Measurements from ENCODE around the gene COL23A1. TPM values are rescaled to one million over a fixed set of nuclear protein-coding genes. Genes with fewer than 3 reads are reported as not detected.

COL23A1 gene
- total and polyA plus RNA-seq, 5 donors from 2014 or later: not detected

DNA sequence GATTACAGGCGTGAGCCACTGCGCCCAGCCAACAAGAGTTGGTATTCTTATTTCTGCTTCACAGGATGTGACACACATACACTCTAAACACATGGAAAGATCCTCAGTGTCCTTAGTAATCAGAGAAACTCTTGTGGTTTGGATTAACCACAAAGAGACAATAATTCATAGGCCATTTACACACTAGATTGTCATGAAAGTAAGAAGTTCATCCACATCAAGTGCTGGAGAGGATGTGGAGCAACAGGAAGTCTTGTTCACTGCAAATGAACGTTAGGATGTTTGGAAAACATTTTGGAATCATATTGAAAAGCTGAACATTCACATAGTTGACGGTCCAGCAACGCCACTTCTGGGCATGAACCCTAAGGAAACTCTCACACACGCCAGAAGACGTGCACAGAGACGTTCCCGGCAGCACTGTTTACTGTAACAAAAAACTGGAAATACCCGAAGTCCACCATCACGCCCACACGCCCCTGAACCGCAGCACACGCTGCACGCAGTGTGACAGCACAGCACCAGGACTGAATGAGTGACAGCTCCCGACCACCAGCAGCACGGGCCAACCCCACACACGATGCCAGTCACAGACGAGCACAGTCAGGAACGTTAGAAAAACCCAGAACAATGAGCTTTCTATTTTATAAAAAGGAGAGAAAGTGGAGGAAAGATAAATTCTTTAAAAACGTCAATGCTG is 87.6 kb downstream of the COL23A1 start:
- ATAC-seq (ENCODE audit: low read depth in 2 of 2): no peak
- H3K9me3 ChIP-seq (ENCODE audit: control insufficient read depth in 2 of 2, low read length in 2 of 2): no peaks in the 10 kb centered on the region
- Mint-ChIP-seq H3K9me3 (peaks cover 0 to 2% (median 0%) of the 10 kb centered on the region in 7 donors), H3K4me1 (no peaks in the 10 kb centered on the region), H3K4me3 (no peak overlapping the region), H3K27ac (no peak overlapping the region), H3K36me3 (no peaks in the 10 kb centered on the region), H3K27me3 (peaks cover 4% of the 10 kb centered on the region)
- no peaks in the 10 kb centered on the region for H3K36me3 ChIP-seq (ENCODE audit: control insufficient read depth, insufficient read depth, low read length)
- H3K4me3 ChIP-seq (ENCODE audit: low read depth, low read length): no peak overlapping the region
- no peaks in the 10 kb centered on the region for H3K4me1 ChIP-seq (ENCODE audit: control insufficient read depth, insufficient read depth, low read length, poor library complexity, severe bottlenecking)
- H3K27ac ChIP-seq (ENCODE audit: insufficient read depth, low read length, poor library complexity, severe bottlenecking): no peak overlapping the region
- no peak for DNase-seq
- H3K27me3 ChIP-seq (ENCODE audit: control insufficient read depth, insufficient read depth, low read length): no peaks in the 10 kb centered on the region

DNA sequence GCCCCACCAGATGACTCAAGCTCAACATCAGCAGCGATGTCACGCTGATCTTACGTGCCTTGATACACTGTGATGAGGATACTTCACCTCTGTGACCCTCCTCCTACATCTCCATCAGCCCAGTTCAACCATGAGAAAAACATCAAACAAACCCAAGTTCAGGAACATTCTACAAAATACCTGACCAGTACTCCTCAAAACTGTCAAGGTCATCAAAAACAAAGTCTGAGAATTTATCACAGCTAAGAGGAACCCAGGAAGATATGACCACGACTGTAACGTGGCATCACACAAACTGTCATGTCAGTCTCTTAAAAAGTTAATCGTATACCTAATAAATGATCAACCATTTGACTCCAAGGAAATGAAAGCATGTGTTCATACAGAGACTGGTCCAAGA is 90.8 kb downstream of the COL23A1 start:
- Mint-ChIP-seq H3K36me3 (no peaks in the 10 kb centered on the region), H3K27ac (no peak overlapping the region), H3K4me3 (no peak overlapping the region), H3K27me3 (peaks cover 9% of the 10 kb centered on the region), H3K9me3 (peaks cover 0 to 2% (median 0%) of the 10 kb centered on the region in 7 donors), H3K4me1 (no peaks in the 10 kb centered on the region)
- Histone ChIP-seq H3K27me3 (ENCODE audit: control insufficient read depth, insufficient read depth, low read length) (no peaks in the 10 kb centered on the region), H3K36me3 (ENCODE audit: control insufficient read depth, insufficient read depth, low read length) (no peaks in the 10 kb centered on the region), H3K4me3 (ENCODE audit: low read depth, low read length) (no peak overlapping the region), H3K27ac (ENCODE audit: insufficient read depth, low read length, poor library complexity, severe bottlenecking) (no peak overlapping the region), H3K9me3 (ENCODE audit: control insufficient read depth in 2 of 2, low read length in 2 of 2) (no peaks in the 10 kb centered on the region), H3K4me1 (ENCODE audit: control insufficient read depth, insufficient read depth, low read length, poor library complexity, severe bottlenecking) (no peaks in the 10 kb centered on the region)
- DNase-seq (no peak), ATAC-seq (ENCODE audit: low read depth in 2 of 2) (no peak)

- no peaks in the 10 kb centered on the region for H3K4me1 ChIP-seq (ENCODE audit: control insufficient read depth, insufficient read depth, low read length, poor library complexity, severe bottlenecking)
- ATAC-seq (ENCODE audit: low read depth in 2 of 2): no peak
- Mint-ChIP-seq H3K27me3 (peaks cover 9% of the 10 kb centered on the region), H3K9me3 (peaks cover 0 to 2% (median 0%) of the 10 kb centered on the region in 7 donors), H3K4me1 (no peaks in the 10 kb centered on the region), H3K4me3 (no peak overlapping the region), H3K27ac (no peak overlapping the region), H3K36me3 (no peaks in the 10 kb centered on the region)
- no peak overlapping the region for H3K27ac ChIP-seq (ENCODE audit: insufficient read depth, low read length, poor library complexity, severe bottlenecking)
- no peak overlapping the region for H3K4me3 ChIP-seq (ENCODE audit: low read depth, low read length)
- DNase-seq: no peak
- no peaks in the 10 kb centered on the region for H3K36me3 ChIP-seq (ENCODE audit: control insufficient read depth, insufficient read depth, low read length)
- H3K9me3 ChIP-seq (ENCODE audit: control insufficient read depth in 2 of 2, low read length in 2 of 2): no peaks in the 10 kb centered on the region
- no peaks in the 10 kb centered on the region for H3K27me3 ChIP-seq (ENCODE audit: control insufficient read depth, insufficient read depth, low read length)
Measured at GRCh38 chr5:178496642-178497041, 93.6 kb downstream of the COL23A1 start.

DNA sequence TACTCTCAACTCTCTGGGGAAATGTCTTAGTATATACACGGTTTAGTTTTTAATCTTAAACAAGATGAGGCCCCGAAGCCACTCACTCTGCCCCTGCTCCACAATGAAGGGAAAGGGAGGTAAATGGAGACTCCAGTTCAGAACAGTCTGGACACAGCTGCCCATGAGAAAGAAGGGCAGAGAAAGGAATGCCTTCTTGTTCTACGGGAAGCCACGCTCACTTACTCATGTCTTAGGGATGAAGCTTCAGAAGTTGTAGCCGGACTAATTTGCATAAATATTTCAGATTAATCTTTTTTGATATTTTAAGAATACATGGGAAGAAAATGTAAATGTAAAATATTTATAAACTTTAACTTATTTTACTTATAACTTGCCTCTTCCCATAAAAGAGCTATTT is 94.0 kb downstream of the COL23A1 start:
- H3K36me3 ChIP-seq (ENCODE audit: control insufficient read depth, insufficient read depth, low read length): no peaks in the 10 kb centered on the region
- H3K4me3 Mint-ChIP-seq: no peak overlapping the region
- H3K4me1 Mint-ChIP-seq: no peaks in the 10 kb centered on the region
- ATAC-seq (ENCODE audit: low read depth in 2 of 2) (no peak), DNase-seq (no peak)
- no peak overlapping the region for H3K27ac Mint-ChIP-seq
- H3K9me3 Mint-ChIP-seq: peaks cover 0 to 2% (median 0%) of the 10 kb centered on the region in 7 donors
- no peaks in the 10 kb centered on the region for H3K27me3 ChIP-seq (ENCODE audit: control insufficient read depth, insufficient read depth, low read length)
- H3K27ac ChIP-seq (ENCODE audit: insufficient read depth, low read length, poor library complexity, severe bottlenecking): no peak overlapping the region
- no peaks in the 10 kb centered on the region for H3K36me3 Mint-ChIP-seq
- H3K27me3 Mint-ChIP-seq: peaks cover 9% of the 10 kb centered on the region
- H3K9me3 ChIP-seq (ENCODE audit: control insufficient read depth in 2 of 2, low read length in 2 of 2): no peaks in the 10 kb centered on the region
- no peak overlapping the region for H3K4me3 ChIP-seq (ENCODE audit: low read depth, low read length)
- no peaks in the 10 kb centered on the region for H3K4me1 ChIP-seq (ENCODE audit: control insufficient read depth, insufficient read depth, low read length, poor library complexity, severe bottlenecking)

GRCh38 chr5:178495706-178496105 is 94.5 kb downstream of the COL23A1 start:
- no peaks in the 10 kb centered on the region for H3K36me3 Mint-ChIP-seq
- no peaks in the 10 kb centered on the region for H3K9me3 ChIP-seq (ENCODE audit: control insufficient read depth in 2 of 2, low read length in 2 of 2)
- H3K4me3 Mint-ChIP-seq: no peak overlapping the region
- H3K27me3 Mint-ChIP-seq: peaks cover 10% of the 10 kb centered on the region
- ATAC-seq (ENCODE audit: low read depth in 2 of 2): no peak
- no peaks in the 10 kb centered on the region for H3K27me3 ChIP-seq (ENCODE audit: control insufficient read depth, insufficient read depth, low read length)
- H3K9me3 Mint-ChIP-seq: peaks cover 0 to 2% (median 0%) of the 10 kb centered on the region in 7 donors
- no peaks in the 10 kb centered on the region for H3K4me1 Mint-ChIP-seq
- no peak overlapping the region for H3K27ac Mint-ChIP-seq
- no peaks in the 10 kb centered on the region for H3K36me3 ChIP-seq (ENCODE audit: control insufficient read depth, insufficient read depth, low read length)
- DNase-seq: no peak
- H3K27ac ChIP-seq (ENCODE audit: insufficient read depth, low read length, poor library complexity, severe bottlenecking): no peak overlapping the region
- H3K4me1 ChIP-seq (ENCODE audit: control insufficient read depth, insufficient read depth, low read length, poor library complexity, severe bottlenecking): no peaks in the 10 kb centered on the region
- no peak overlapping the region for H3K4me3 ChIP-seq (ENCODE audit: low read depth, low read length)

- Mint-ChIP-seq H3K36me3 (no peaks in the 10 kb centered on the region), H3K9me3 (peaks cover 0 to 2% (median 0%) of the 10 kb centered on the region in 7 donors), H3K4me1 (no peaks in the 10 kb centered on the region), H3K27me3 (peaks cover 16% of the 10 kb centered on the region), H3K27ac (no peak overlapping the region), H3K4me3 (no peak overlapping the region)
- Histone ChIP-seq H3K9me3 (ENCODE audit: control insufficient read depth in 2 of 2, low read length in 2 of 2) (no peaks in the 10 kb centered on the region), H3K36me3 (ENCODE audit: control insufficient read depth, insufficient read depth, low read length) (no peaks in the 10 kb centered on the region), H3K4me3 (ENCODE audit: low read depth, low read length) (no peak overlapping the region), H3K4me1 (ENCODE audit: control insufficient read depth, insufficient read depth, low read length, poor library complexity, severe bottlenecking) (no peaks in the 10 kb centered on the region), H3K27ac (ENCODE audit: insufficient read depth, low read length, poor library complexity, severe bottlenecking) (no peak overlapping the region), H3K27me3 (ENCODE audit: control insufficient read depth, insufficient read depth, low read length) (no peaks in the 10 kb centered on the region)
- ATAC-seq (ENCODE audit: low read depth in 2 of 2): no peak
- DNase-seq: no peak
Measured at GRCh38 chr5:178492278-178492677, 97.9 kb downstream of the COL23A1 start.

DNA sequence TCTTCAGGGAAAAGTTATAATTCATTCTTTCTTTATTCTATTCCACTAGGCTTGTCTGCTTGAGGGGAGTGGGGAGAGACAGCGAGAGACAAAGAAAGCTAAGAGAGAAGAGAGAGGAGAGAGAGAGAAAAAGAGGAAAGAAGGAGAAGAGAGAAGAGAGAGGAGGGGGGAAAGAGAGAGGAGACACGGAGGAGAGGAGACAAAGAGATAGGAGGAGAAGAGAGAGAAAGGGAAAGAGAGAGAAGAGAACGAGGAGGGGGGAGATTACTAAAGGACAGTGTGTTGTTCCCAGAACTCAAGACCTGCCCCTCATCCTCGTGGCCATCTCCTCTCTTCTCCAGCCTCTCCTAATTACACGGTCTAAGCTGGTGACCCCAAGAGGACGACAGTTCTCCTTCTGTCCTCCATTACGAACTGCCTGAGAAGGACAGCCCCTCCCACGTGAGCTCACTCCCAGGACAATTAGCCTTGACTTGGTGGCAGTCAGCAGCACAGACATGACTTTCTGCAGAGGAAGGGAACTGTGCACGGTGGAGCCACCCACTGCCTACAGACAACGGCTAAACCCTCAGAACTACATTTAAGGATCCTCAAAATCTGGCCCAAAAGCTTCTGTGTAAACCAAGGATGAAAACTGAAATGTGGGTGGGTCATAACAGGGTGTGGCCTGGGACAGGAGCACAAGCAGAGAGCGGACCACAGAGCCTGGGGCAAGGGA is 99.1 kb downstream of the COL23A1 start:
- H3K27me3 Mint-ChIP-seq: peaks cover 19% of the 10 kb centered on the region
- DNase-seq (no peak), ATAC-seq (ENCODE audit: low read depth in 2 of 2) (no peak)
- no peaks in the 10 kb centered on the region for H3K4me1 Mint-ChIP-seq
- no peak overlapping the region for H3K4me3 ChIP-seq (ENCODE audit: low read depth, low read length)
- H3K9me3 Mint-ChIP-seq: peaks cover 0 to 2% (median 0%) of the 10 kb centered on the region in 7 donors
- H3K27ac ChIP-seq (ENCODE audit: insufficient read depth, low read length, poor library complexity, severe bottlenecking): no peak overlapping the region
- H3K9me3 ChIP-seq (ENCODE audit: control insufficient read depth in 2 of 2, low read length in 2 of 2): no peaks in the 10 kb centered on the region
- no peak overlapping the region for H3K4me3 Mint-ChIP-seq
- H3K27ac Mint-ChIP-seq: no peak overlapping the region
- no peaks in the 10 kb centered on the region for H3K36me3 Mint-ChIP-seq
- H3K4me1 ChIP-seq (ENCODE audit: control insufficient read depth, insufficient read depth, low read length, poor library complexity, severe bottlenecking): no peaks in the 10 kb centered on the region
- H3K27me3 ChIP-seq (ENCODE audit: control insufficient read depth, insufficient read depth, low read length): no peaks in the 10 kb centered on the region
- H3K36me3 ChIP-seq (ENCODE audit: control insufficient read depth, insufficient read depth, low read length): no peaks in the 10 kb centered on the region

Measured in CD4-positive, CD25-positive, alpha-beta regulatory T cell (primary cell).